Measurements from ENCODE around the gene SYPL1.

GRCh38 chr7:106069471-106070200 lies 42.5 kb downstream of the SYPL1 start:
- TF ChIP-seq ZSCAN29 (IDR thresholded peaks at IDR 0.05) (no peak), ZNF699 (CRISPR knock-in tag; IDR thresholded peaks at IDR 0.05; ENCODE audit: insufficient replicate concordance) (no peak), ZBTB8A (IDR thresholded peaks at IDR 0.05; ENCODE audit: partially characterized antibody) (no peak), RNF2 (IDR thresholded peaks at IDR 0.05) (no peak)

Data from K562 (cell line).